Panc1 (cell line): ENCODE results near the gene TSSK6.

ENCODE experiments used
- CTCF ChIP-seq: fragments of 450-650 bp; IDR thresholded peaks from 2 replicates; pipeline ENCODE4 v1.5.1; 2017; ENCODE audit warnings: mild to moderate bottlenecking
- TF ChIP-seq, protein P1 (sequence below), 2 experiments: IDR thresholded peaks; 2 replicates each; pipeline ENCODE4 v1.6.1; 2011 to 2012; ENCODE audit warnings: low read depth in 2 of 2, control low read depth in 1 of 2, low read length in 1 of 2, mild to moderate bottlenecking in 1 of 2, moderate library complexity in 1 of 2; ENCODE audit not compliant: insufficient read depth in 1 of 2

DNA sequence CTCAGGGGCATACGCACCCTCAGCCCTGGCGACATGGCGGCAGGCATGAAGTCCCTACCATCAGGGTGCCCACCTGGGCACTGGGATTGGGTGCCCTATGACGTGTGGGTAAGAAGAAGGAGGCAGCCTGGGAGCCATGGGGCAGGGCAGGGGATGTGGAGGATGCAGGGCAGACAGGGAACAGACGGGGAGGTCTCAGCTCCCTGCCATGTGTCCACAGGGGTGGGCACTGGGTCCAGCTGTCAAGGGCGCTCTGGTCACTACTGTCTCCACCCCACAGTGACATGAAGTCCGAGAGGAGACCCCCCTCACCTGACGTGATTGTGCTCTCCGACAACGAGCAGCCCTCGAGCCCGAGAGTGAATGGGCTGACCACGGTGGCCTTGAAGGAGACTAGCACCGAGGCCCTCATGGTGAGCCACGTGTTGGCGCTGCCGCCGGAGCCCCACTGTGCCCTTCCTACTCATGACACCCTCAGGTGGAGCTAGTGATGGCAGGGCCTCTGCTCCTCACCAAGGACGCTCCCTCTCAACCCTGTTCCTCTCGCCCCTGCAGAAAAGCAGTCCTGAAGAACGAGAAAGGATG lies 23.2 kb downstream of the TSSK6 start:
- TF ChIP-seq CTCF: no peak
- TF ChIP-seq, protein P1, sequence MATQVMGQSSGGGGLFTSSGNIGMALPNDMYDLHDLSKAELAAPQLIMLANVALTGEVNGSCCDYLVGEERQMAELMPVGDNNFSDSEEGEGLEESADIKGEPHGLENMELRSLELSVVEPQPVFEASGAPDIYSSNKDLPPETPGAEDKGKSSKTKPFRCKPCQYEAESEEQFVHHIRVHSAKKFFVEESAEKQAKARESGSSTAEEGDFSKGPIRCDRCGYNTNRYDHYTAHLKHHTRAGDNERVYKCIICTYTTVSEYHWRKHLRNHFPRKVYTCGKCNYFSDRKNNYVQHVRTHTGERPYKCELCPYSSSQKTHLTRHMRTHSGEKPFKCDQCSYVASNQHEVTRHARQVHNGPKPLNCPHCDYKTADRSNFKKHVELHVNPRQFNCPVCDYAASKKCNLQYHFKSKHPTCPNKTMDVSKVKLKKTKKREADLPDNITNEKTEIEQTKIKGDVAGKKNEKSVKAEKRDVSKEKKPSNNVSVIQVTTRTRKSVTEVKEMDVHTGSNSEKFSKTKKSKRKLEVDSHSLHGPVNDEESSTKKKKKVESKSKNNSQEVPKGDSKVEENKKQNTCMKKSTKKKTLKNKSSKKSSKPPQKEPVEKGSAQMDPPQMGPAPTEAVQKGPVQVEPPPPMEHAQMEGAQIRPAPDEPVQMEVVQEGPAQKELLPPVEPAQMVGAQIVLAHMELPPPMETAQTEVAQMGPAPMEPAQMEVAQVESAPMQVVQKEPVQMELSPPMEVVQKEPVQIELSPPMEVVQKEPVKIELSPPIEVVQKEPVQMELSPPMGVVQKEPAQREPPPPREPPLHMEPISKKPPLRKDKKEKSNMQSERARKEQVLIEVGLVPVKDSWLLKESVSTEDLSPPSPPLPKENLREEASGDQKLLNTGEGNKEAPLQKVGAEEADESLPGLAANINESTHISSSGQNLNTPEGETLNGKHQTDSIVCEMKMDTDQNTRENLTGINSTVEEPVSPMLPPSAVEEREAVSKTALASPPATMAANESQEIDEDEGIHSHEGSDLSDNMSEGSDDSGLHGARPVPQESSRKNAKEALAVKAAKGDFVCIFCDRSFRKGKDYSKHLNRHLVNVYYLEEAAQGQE (IDR thresholded peaks at IDR 0.05; ENCODE audit: insufficient read depth in 1 of 2, low read depth in 2 of 2, low read length in 1 of 2): no peak
